GM21515 (cell line): ENCODE results near the gene GRK5.

ENCODE experiments used
- ATAC-seq: cut with Tn5 transposase; IDR thresholded peaks from one replicate; pipeline ENCODE4 v1.9.1; 2021; ENCODE audit not compliant: unreplicated experiment

The GRK5 gene

GRCh38 chr10:119337796-119338432 is 130.5 kb downstream of the GRK5 start:
- no peak for ATAC-seq

DNA sequence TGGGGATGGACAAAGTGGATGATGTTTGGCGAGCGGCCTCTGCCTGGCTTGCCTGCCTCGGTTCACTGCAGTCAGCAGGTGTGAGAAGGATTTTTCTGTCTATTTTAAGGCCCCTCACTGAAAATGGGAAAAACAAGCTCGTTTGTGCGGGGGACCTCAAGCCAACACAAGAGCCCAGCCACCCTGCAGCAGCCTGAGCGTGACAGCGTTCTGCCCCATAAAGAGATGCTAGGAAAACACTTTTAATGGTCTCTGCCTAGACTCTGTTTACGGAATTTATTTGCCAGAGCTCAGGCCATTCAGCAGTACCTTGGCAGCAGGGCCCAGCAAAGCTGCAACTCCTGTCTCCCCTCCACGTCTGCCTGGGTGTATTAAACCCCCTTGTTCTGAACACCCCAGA is 131.7 kb downstream of the GRK5 start:
- ATAC-seq, result no peak

DNA sequence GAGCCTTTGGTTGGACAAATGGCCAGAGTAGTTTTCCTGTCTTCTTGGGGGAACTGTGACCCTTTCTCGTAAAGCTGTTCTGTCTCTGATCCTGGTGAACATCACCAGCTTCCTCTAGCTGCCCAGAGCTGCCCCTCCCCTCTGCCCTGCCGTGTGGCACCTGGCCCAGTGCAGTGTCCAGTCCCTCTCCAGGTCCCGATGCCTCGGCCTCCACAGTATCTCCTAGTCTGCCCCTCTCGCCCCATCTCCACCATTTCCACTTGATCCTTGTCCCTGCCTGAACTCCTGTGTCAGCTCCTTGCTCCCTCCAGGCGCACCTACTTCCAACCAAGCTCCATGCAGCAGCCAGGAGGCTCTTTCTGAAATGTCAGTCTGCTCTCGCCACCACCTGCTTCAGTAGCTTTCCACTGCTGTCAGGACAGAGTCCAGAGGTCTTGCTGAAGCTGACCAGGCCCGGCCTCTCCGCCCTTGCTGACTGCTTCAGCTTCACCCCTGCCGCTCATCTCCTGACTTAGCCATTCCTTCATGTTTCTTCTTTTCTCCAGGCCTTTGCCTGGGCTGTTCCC is 133.6 kb downstream of the GRK5 start:
- no peak for ATAC-seq

GRCh38 chr10:119341459-119342301 is 134.3 kb downstream of the GRK5 start:
- ATAC-seq, result no peak

DNA sequence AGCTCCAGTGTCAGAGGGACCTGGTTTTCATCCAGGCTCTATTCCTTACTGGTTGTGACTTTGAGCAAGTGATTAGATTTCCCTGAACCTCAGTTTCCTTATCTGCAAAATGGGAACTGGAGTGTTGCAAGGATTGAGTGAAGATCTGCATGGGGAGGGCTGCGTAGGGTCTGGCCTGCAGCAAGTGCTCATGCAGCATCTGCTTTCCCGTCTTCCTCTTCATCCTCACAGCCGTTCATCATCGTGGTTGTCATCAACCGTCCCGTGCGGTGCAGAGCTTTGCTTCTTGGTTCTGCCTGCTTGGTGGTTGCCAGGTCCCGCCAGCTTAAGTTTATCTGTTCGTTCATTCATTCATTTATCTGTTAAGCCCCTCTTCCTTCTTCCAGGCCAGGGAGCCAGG is 135.0 kb downstream of the GRK5 start:
- no peak for ATAC-seq

DNA sequence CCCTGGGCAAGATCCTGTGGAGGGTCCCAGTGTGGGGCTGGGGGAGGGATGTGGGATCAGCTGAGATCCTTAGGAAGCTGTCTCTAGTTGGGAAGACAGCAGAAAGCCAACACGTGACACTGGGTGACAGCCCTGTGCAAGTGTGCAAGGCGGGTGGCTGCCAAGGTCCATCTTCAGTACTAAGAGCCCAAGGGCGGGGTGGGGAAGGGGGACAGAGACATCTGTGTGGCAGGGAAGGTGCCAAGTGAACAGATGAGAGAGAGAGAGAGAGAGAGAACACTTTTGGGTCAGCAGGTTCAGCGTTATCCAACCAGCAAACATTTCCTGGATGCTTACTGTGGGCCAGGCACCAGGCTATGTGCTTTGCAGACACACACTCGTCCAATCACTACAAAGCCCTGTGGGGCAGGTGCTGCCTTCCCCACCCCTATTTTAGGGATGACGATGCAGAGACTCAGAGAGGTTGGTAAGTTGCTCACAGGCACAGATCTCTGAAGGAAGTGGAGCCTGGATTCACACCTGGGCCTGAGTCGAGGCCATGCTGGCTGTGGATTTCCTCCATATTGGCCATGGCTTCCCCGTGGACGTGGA is 135.7 kb downstream of the GRK5 start:
- ATAC-seq, result no peak

GRCh38 chr10:119344381-119344780 is 137.0 kb downstream of the GRK5 start:
- ATAC-seq, result no peak

- ATAC-seq, result no peak
These were observed 138.9 kb downstream of the GRK5 start for GRCh38 chr10:119346095-119346832.

DNA sequence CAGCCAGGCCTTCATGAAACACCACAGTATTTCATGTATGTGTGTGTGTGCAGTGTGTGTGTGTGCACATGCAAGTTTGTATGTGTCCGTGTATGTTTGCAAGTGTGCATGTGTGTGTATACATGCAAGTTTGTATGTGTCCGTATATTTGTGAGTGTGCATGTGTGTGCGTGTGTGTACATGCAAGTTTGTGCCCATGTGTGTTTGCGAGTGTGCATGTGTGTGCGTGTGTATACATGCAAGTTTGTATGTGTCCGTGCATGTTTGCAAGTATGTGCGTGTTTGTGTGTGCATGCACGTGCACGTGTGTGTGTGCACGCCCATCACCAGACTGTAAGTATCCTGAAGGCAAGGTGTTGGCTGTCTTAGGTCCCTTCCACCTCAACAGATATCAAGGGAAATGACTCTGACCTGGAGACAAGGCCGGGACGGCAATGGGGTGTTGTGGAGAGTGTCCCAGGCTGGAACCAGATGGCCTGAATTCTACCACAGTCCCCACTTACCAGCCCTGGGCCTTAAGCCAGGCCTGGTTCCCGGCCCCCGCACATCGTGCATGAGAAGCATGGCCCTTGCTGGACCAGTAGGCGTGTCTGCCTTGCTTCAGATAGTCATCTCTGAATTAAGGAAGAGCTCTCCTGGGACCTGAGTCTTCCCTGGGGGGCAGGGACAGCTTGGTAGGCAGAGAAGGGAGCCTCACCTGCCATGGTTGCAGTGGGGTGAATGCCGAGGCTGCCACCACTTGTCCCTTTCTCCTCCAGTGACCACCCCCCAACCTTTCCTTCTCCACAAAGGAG is 140.0 kb downstream of the GRK5 start:
- no peak for ATAC-seq

DNA sequence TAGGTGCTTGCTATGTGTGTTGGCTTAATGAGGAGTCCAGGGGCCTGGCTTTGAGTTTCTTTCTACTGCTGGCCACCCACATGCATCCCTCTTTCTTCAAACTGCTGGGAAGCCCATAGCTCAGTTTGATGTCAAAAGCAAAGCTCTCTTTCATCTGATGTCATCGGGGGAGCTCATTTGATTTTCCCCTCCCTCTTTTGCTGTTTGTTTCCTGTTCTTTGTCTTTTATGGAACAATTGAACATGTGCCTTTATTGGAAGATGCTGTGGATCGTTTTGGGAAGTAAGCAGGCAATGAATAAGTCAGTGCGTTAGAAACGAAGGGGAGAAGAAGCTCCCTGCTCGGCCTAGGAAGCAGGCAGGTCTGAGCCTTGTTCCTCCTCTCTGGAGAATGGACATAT is 140.7 kb downstream of the GRK5 start:
- no peak for ATAC-seq

DNA sequence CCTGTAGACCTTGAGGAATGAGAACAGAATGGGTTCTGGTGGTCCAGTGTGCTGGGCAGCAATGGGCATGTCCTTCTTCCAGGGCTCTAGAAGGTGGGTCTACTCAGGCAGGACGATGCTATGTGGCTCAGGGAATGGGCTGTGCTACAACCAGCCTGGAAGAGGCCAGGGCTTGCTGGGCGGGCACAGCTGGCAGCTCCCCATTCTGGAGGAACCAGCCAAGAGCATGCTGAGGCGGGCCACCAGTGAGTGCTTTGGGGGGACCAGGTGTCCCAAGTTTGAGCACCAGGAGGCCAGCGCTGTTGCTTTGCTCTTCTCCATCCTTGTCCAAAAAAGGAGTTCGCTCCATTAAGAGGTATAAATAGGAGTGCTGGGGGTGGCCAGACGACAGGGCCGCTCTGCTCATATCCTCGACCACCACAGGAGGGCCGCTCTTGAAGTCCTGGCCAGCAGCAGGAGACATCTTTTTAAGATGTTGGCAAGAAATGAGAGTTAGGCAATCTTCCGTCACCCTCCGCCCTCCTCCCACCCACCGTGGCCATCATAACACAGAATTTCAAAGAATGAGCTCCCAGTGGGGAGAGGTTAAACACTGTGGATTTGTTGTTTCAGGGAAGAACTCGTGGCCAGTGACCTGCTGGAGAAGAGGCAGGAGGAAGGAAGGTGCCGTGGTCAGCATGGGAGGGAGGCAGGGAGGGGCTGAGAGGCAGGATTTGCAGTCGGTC is 141.3 kb downstream of the GRK5 start:
- no peak for ATAC-seq

DNA sequence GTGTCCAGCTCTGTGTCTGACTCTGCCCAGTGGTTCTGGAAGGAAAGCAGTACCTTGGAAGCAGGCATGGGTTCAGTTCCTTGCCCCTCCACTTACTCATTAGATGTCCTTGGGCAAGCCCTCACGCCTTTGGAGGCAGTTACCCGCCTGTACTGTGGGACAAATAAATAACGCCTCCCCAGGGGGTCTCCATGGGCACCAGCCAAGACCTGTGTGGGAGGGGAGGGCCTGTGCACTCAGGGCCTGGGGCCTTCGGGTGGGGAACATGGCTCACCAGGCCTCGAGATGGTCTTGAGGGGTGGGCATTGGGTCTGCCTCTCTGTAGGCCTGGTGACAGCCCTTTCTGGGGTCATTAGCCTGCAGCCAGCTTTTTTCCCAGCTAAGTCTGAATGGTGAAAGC is 142.0 kb downstream of the GRK5 start:
- no peak for ATAC-seq

DNA sequence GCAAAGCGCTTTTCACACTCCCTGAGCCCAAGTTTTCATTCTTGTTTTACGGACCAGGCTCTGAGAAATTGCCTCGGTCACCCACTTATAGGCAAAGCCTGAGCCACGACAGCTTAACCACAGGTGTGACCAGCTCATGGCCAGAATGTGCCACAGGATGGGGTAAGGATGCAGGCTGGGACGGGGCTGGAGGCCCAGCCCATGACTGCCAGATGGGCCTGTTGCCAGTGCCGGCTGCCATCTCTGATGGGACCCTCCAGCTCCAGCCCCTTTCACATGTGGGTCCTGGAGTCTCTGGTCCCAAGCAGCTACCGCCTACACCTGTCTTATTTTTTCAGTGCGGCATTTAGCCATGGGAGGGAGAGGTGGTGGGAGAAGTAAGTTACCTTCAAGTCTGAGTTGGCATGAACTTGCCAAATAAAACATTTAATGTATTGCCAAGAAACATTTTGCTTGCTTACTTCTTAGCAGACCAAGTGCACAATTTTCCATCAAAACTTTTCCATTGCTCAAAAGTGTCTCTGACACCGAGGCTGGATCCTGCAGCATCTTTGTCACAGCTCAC is 142.6 kb downstream of the GRK5 start:
- ATAC-seq, result no peak

GRCh38 chr10:119350502-119351097 is 143.2 kb downstream of the GRK5 start:
- ATAC-seq, result no peak

DNA sequence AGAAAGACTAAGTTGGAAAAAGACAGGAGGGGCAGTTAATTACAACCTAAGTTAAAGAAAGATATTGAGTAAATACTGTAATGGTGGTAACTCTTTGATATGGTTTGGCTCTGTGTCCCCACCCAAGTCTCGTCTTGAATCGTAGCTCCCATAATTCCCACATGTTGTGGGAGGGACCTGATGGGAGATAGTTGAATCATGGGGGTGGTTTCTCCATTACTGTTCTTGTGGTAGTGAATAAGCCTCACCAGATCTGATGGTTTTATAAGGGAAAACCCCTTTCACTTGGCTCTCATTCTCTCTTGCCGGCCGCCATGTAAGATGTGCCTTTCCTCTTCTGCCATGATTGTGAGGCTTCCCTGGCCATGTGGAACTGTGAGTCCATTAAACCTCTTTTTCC is 143.8 kb downstream of the GRK5 start:
- no peak for ATAC-seq

DNA sequence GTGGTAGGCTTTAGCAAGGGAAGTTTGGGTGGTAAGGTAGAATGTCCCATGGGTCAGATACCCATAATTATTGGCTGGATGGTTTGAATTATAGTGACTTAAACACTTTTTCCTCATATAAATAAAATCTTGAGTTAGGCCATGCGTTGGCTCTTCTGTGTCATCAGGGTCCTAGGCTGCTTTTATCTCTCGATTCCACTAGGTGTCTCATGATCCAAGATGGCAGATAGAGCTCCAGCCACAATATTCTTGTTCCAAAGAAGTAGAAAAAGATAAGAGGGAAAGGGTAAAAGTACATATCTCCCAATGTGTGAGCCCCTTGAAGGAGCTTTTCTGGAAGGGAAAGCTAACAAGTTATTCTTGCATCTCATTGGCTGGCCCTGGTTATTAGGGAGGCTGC is 144.7 kb downstream of the GRK5 start:
- no peak for ATAC-seq

DNA sequence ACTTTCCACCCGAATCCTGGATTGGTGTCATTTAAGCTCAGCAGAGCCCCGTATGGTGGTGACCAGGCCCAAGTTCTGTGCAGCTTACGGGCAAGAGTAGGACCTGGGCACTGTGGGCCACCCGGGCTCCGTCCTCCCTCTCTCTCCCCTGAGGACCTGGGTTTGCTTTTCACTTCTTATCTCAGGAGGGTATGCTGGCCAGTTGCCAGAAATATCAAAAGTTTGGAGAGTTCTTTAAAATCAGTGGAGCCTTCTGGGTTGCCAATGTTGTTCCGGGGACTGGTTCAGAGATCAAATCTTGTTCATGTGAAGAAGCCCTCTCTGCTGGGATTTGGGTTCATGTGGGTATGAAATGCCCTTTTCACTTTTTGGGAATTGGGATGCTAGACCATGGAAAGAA is 145.4 kb downstream of the GRK5 start:
- no peak for ATAC-seq

DNA sequence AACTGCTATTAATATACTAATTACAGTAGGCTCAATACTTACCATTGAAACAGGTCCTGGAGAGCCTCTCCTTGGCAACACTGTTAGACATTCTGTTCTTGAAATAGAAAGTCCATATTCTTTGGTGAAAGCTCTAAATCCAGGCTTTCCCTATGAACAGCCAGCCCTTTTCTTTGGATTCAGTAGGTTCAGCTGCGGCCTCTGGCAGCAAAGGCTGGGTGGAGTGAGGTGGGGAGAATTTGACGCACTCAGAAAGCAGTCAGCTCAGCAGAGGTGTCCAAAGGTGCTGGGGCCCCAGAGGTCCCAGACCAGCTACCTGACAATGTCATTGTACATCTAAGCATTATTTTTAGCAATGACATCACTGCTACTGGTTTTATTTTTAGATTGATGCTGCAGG is 146.1 kb downstream of the GRK5 start:
- no peak for ATAC-seq

GRCh38 chr10:119355930-119356329 is 148.6 kb downstream of the GRK5 start:
- no peak for ATAC-seq
